K562 (cell line): Measurements from ENCODE around the gene ELF5. TPM values are rescaled to one million over a fixed set of nuclear protein-coding genes. Genes with fewer than 3 reads are reported as not detected.

Experiments used
- ATAC-seq: fragments of 200-7000 bp; cut with Tn5 transposase; 3 replicates; pipeline ENCODE4 v1.9.1; 2020; ENCODE audit warnings: moderate library complexity
- BruUV-seq: library from RNA; stranded (reverse); fragments of 400-500 nt; replicated peaks from 2 replicates; lab custom pipeline; 2021; lab: Mats Ljungman, UMichigan
- CTCF ChIA-PET: fragments of 300-600 bp; formaldehyde crosslinking; extraction: SDS; loops from one replicate; lab custom pipeline; 2021; ENCODE audit warnings: low intra/inter-chr PET ratio; lab: Yijun Ruan, JAX
- POLR2A ChIA-PET: fragments of 300-600, 350-650 bp; sonication (Branson Sonifier 250); formaldehyde crosslinking; extraction: SDS; loops from one replicate; lab custom pipeline; 2021; ENCODE audit warnings: antibody characterized with exemption, inconsistent platforms; lab: Yijun Ruan, JAX
- DNase-seq, 4 experiments: peaks; one replicate each; pipeline versions ENCODE4 v3.0.0 to v3.0.0-alpha.2; 2011 to 2018; ENCODE audit warnings: low spot score in 3 of 4, mixed read lengths in 3 of 4; ENCODE audit errors: extremely low read depth in 1 of 4
- FAIRE-seq: peaks from 2 replicates; lab custom pipeline; 2011; peaks lifted over from hg19 to GRCh38; lab: Jason Lieb, UNC
- H2AFZ ChIP-seq: 2 replicates; pipeline ENCODE4 v1.6.0; 2011; ENCODE audit warnings: low read depth, low read length, control low read depth, inconsistent platforms
- H3K27ac ChIP-seq: fragments of 200-600 bp; 3 replicates; pipeline ENCODE4 v1.8.0; 2011; ENCODE audit warnings: low read depth, mild to moderate bottlenecking, control low read depth, inconsistent platforms, low read length, moderate library complexity, mixed read lengths; ENCODE audit errors: extremely low read depth
- H3K27me3 ChIP-seq, 2 experiments: fragments of 300-600 bp in 1 of 2; 2 replicates in 1 of 2; 3 replicates in 1 of 2; pipeline versions ENCODE4 v1.6.0 to v1.8.0; 2011; ENCODE audit warnings: inconsistent platforms in 2 of 2, low read length in 2 of 2, mild to moderate bottlenecking in 1 of 2, mixed read lengths in 1 of 2, moderate library complexity in 1 of 2; ENCODE audit not compliant: control insufficient read depth in 2 of 2, insufficient read depth in 2 of 2
- H3K36me3 ChIP-seq: fragments of 300-600 bp; 3 replicates; pipeline ENCODE4 v1.8.0; 2011; ENCODE audit warnings: mild to moderate bottlenecking, low read length, inconsistent platforms; ENCODE audit not compliant: control insufficient read depth, insufficient read depth
- H3K4me1 ChIP-seq, 2 experiments: fragments of 200-600 bp in 1 of 2; replicated peaks in 1 of 2; 2 replicates in 1 of 2; 3 replicates in 1 of 2; pipeline versions ENCODE4 v1.5.1 to v1.8.0; 2011; ENCODE audit warnings: inconsistent platforms in 2 of 2, low read length in 2 of 2, mild to moderate bottlenecking in 1 of 2, mixed read lengths in 1 of 2, moderate library complexity in 1 of 2; ENCODE audit not compliant: control insufficient read depth in 2 of 2, insufficient read depth in 2 of 2
- H3K4me2 ChIP-seq: 2 replicates; pipeline ENCODE4 v1.6.1; 2011; ENCODE audit warnings: low read length, control low read depth, inconsistent platforms, mixed read lengths; ENCODE audit not compliant: insufficient read depth
- H3K4me3 ChIP-seq: fragments of 200-600 bp; sonication (generic), shearing (Covaris generic); 2 replicates; pipeline ENCODE4 v1.5.1; 2016; ENCODE audit warnings: control low read depth, inconsistent platforms
- H3K79me2 ChIP-seq: fragments of 200-600 bp; 3 replicates; pipeline ENCODE4 v1.8.0; 2011; ENCODE audit warnings: low read length, inconsistent platforms; ENCODE audit not compliant: control insufficient read depth, insufficient read depth
- H3K9ac ChIP-seq, 2 experiments: 2 replicates each; pipeline versions ENCODE4 v1.6.0 to v1.6.1; 2011; ENCODE audit warnings: low read depth in 2 of 2, low read length in 2 of 2, control low read depth in 1 of 2, inconsistent platforms in 1 of 2, mild to moderate bottlenecking in 1 of 2, mixed read lengths in 1 of 2; ENCODE audit not compliant: insufficient read depth in 1 of 2
- H3K9me1 ChIP-seq: one replicate; pipeline ENCODE4 v1.6.0; 2011; ENCODE audit warnings: inconsistent platforms, mild to moderate bottlenecking, low read length, moderate library complexity; ENCODE audit not compliant: control insufficient read depth, insufficient read depth
- H3K9me3 ChIP-seq: replicated peaks from 2 replicates; pipeline ENCODE4 v1.5.1; 2011; ENCODE audit warnings: low read depth, low read length, inconsistent platforms; ENCODE audit not compliant: control insufficient read depth, insufficient read depth
- H4K20me1 ChIP-seq: replicated peaks from 2 replicates; pipeline ENCODE4 v1.6.1; 2011; ENCODE audit warnings: low read length, inconsistent platforms, mixed read lengths; ENCODE audit not compliant: control insufficient read depth, insufficient read depth
- CBFA2T2 ChIP-seq: fragments of 450-650 bp; conservative IDR thresholded peaks from 2 replicates; pipeline ENCODE4 v1.6.1; 2017; ENCODE audit warnings: mild to moderate bottlenecking
- MTF1 ChIP-seq: fragments of 250-450 bp; sonication (Bioruptor Pico); IDR thresholded peaks from 2 replicates; pipeline ENCODE4 v1.9.0; 2021; ENCODE audit warnings: moderate library complexity, mild to moderate bottlenecking, inconsistent platforms, borderline replicate concordance
- RNF2 ChIP-seq: sonication (generic); IDR thresholded peaks from 2 replicates; pipeline ENCODE4 v1.6.1; 2016
- SIRT6 ChIP-seq: IDR thresholded peaks from one replicate; pipeline ENCODE4 v1.6.1; 2012; ENCODE audit warnings: low read depth, mild to moderate bottlenecking, control low read depth, inconsistent platforms, low read length, moderate library complexity
- SREBF2 ChIP-seq: sonication (generic); formaldehyde crosslinking; IDR thresholded peaks from 2 replicates; pipeline ENCODE4 v1.4.0; 2020; ENCODE audit warnings: mild to moderate bottlenecking, missing genetic modification reagents
- TARDBP ChIP-seq: fragments of 450-650 bp; IDR thresholded peaks from 2 replicates; pipeline ENCODE4 v1.6.1; 2016
- TCFL5 ChIP-seq: fragments of 250-450 bp; sonication (Bioruptor Pico); conservative IDR thresholded peaks from 2 replicates; pipeline ENCODE4 v1.6.1; 2021; ENCODE audit warnings: mild to moderate bottlenecking, moderate library complexity, matching md5 sums
- ZKSCAN1 ChIP-seq: fragments of 150-350 bp; IDR thresholded peaks from 2 replicates; pipeline ENCODE4 v1.6.1; 2016; ENCODE audit warnings: low read depth, low read length
- ZNF165 ChIP-seq: fragments of 250-450 bp; sonication (Bioruptor Pico); IDR thresholded peaks from 2 replicates; pipeline ENCODE4 v1.4.0; 2020; ENCODE audit warnings: borderline replicate concordance
- ZNF212 ChIP-seq: fragments of 450-650 bp; formaldehyde crosslinking; IDR thresholded peaks from 2 replicates; pipeline ENCODE4 v1.4.0; 2020; ENCODE audit warnings: mild to moderate bottlenecking
- ZNF232 ChIP-seq: sonication (generic); formaldehyde crosslinking; IDR thresholded peaks from 2 replicates; pipeline ENCODE4 v1.8.0; 2022; ENCODE audit warnings: mild to moderate bottlenecking, missing genetic modification reagents
- ZNF316 ChIP-seq: fragments of 450-650 bp; IDR thresholded peaks from 2 replicates; pipeline ENCODE4 v1.6.1; 2016
- ZNF436 ChIP-seq: fragments of 250-450, 450-650 bp; sonication (Bioruptor Pico); formaldehyde crosslinking; IDR thresholded peaks from 2 replicates; pipeline ENCODE4 v1.7.0; 2020; ENCODE audit warnings: mild to moderate bottlenecking
- ZNF507 ChIP-seq: conservative IDR thresholded peaks from 2 replicates; pipeline ENCODE4 v1.6.1; 2017; ENCODE audit warnings: missing genetic modification characterization, missing compliant biosample characterization
- WGBS: fragments of 100-300 bp; shearing (Covaris generic); methylation state at CpG from one replicate; pipeline ENCODE4 v1.1.6; 2016; ENCODE audit warnings: low coverage, mixed read lengths; ENCODE audit not compliant: insufficient coverage; ENCODE audit errors: missing lambda C conversion rate; 5-methylcytosine and 5-hydroxymethylcytosine counted together
- in situ Hi-C: fragments of 300-500 bp; cut with MboI; formaldehyde crosslinking; loops from 4 replicates; pipeline ENCODE4 v1.15.0; 2018; ENCODE audit warnings: inconsistent platforms, mixed read lengths
- intact Hi-C: fragments of 100-400 bp; cut with micrococcal nuclease; formaldehyde crosslinking; loops from 2 replicates; pipeline ENCODE4 v1.14.2; 2022
- polyA plus RNA-seq, 8 experiments: library from polyadenylated mRNA; depleted of rRNA in 4 of 8; stranded (reverse) in 5 of 8; unstranded in 3 of 8; fragments of >200 nt; fragmentation: Nextera tagmentation in 2 of 8; fragmentation: Illumina TruSeq in 1 of 8; extraction: Ambion mirVana in 2 of 8; extraction: Trizol in 1 of 8; gene quantifications; 2 replicates each; pipeline versions ENCODE4 v1.2.1 to v1.2.3, GENCODE V29; 2011 to 2014; ENCODE audit warnings: inconsistent platforms in 1 of 8, missing spikeins in 1 of 8
- total RNA-seq, 7 experiments: library from RNA; depleted of rRNA in 6 of 7; stranded (reverse); fragments of >200 nt in 6 of 7; fragmentation: Illumina TruSeq in 2 of 7; extraction: Trizol in 2 of 7; gene quantifications; 2 replicates each; pipeline versions ENCODE4 v1.2.1 to v1.2.3, GENCODE V29; 2011 to 2021; ENCODE audit warnings: low replicate concordance in 1 of 7
- TF ChIP-seq, protein P1 (sequence below): fragments of 250-450 bp; sonication (Bioruptor Pico); IDR thresholded peaks from 2 replicates; pipeline ENCODE4 v1.4.0; 2020; ENCODE audit warnings: mild to moderate bottlenecking, moderate library complexity
- TF ChIP-seq, protein P2 (sequence below): fragments of 250-450 bp; sonication (Bioruptor Pico); IDR thresholded peaks from 2 replicates; pipeline ENCODE4 v1.4.0; 2020; ENCODE audit warnings: mild to moderate bottlenecking

The ELF5 gene
- total and polyA plus RNA-seq, 9 of the 15 experiments (the other 6 are each of a cell fraction or from before 2014, with no cell fraction given): not detected

DNA sequence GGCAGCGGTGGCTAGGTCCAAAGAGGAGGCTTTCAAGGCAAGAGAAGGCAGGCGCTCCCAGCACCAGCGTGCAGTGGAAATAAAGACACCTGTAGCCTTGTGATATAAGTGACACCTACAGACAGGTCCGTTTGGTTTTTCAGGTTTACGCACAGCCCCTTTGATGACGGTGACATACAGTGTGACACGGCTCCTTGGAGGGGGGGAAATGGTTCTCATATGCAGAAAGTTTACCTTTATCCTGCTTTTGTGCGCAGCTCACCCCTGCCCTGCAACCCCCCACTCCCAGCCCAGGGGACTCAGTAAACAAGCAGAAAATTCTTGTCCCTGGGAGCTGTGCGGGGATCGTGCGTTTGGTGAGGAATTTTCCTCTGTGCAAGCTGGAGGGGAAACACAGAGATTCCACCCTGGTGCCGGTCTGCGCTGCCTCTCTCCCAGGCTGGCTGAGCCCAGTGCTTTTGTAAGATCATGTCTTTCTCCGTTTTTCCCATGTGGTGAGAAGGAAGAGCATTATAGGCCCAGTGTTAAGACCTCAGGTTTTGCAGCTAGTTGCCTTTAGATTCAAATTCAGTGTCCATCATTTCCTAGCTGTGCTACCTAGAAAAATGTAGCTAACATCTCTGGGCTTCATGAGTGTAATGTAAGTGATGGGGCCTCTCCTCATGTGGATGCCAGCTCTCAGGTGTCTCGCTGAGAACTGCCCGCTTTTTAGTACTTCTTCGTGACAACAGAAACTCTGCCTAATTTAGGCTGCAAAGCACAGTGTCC lies at the start of gene ELF5 (continued):
- no peak for TF ChIP-seq ZNF507 (tag)
- TF ChIP-seq SIRT6: no peak
- no peak for TF ChIP-seq TARDBP
- TF ChIP-seq ZNF212 (CRISPR knock-in tag): no peak
- no peak for TF ChIP-seq RNF2
- TF ChIP-seq, all 486 proteins: peak for 0

DNA sequence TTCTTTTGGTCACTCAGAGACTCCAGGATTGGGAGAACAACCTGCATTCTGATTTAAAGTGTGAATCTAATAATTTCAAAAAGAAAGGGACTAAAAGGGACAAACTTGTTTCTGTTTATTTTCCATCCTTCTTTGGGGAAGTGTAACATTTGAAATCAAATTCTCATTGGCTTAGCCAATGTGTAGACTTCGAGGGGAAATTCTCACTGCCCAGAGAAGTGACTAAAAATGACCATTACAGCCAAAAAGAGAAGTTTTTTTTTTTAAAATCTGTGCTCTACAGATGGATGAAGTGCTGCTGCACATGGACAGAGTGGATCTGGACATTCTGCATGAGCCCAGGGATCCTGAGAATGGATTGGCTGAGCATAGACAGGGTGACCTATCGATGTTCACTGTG lies 49.4 kb upstream of the ELF5 start:
- POLR2A ChIA-PET: interaction anchor here (1.1 kb wide), 1 partner anchor 330 kb away, joined by 3 read pairs; no protein-coding TSS in a partner anchor

More for the DNA sequence above, 49.4 kb upstream of the ELF5 start:
- TF ChIP-seq ZNF165 (CRISPR knock-in tag): no peak
- TF ChIP-seq MTF1 (CRISPR knock-in tag): no peak
- no peak for TF ChIP-seq ZNF232 (CRISPR knock-in tag)
- TF ChIP-seq ZNF316: no peak
- TF ChIP-seq ZKSCAN1: no peak
- TF ChIP-seq, protein P1, sequence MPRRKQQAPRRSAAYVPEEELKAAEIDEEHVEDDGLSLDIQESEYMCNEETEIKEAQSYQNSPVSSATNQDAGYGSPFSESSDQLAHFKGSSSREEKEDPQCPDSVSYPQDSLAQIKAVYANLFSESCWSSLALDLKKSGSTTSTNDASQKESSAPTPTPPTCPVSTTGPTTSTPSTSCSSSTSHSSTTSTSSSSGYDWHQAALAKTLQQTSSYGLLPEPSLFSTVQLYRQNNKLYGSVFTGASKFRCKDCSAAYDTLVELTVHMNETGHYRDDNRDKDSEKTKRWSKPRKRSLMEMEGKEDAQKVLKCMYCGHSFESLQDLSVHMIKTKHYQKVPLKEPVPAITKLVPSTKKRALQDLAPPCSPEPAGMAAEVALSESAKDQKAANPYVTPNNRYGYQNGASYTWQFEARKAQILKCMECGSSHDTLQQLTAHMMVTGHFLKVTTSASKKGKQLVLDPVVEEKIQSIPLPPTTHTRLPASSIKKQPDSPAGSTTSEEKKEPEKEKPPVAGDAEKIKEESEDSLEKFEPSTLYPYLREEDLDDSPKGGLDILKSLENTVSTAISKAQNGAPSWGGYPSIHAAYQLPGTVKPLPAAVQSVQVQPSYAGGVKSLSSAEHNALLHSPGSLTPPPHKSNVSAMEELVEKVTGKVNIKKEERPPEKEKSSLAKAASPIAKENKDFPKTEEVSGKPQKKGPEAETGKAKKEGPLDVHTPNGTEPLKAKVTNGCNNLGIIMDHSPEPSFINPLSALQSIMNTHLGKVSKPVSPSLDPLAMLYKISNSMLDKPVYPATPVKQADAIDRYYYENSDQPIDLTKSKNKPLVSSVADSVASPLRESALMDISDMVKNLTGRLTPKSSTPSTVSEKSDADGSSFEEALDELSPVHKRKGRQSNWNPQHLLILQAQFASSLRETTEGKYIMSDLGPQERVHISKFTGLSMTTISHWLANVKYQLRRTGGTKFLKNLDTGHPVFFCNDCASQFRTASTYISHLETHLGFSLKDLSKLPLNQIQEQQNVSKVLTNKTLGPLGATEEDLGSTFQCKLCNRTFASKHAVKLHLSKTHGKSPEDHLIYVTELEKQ: no peak
- TF ChIP-seq ZNF436 (CRISPR knock-in tag): no peak
- TF ChIP-seq CBFA2T2: no peak
- no peak for TF ChIP-seq SREBF2 (CRISPR knock-in tag)
- TF ChIP-seq, protein P2, sequence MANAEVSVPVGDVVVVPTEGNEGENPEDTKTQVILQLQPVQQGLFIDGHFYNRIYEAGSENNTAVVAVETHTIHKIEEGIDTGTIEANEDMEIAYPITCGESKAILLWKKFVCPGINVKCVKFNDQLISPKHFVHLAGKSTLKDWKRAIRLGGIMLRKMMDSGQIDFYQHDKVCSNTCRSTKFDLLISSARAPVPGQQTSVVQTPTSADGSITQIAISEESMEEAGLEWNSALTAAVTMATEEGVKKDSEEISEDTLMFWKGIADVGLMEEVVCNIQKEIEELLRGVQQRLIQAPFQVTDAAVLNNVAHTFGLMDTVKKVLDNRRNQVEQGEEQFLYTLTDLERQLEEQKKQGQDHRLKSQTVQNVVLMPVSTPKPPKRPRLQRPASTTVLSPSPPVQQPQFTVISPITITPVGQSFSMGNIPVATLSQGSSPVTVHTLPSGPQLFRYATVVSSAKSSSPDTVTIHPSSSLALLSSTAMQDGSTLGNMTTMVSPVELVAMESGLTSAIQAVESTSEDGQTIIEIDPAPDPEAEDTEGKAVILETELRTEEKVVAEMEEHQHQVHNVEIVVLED (CRISPR knock-in tag): no peak
- no peak for TF ChIP-seq TCFL5
- TF ChIP-seq, all 486 proteins: peak for 0
- Histone ChIP-seq H2AFZ (no peak overlapping the region), H3K4me1 (no peaks in the 10 kb centered on the region), H3K27ac (no peak overlapping the region), H3K9me1 (no peaks in the 10 kb centered on the region), H3K27me3 (peaks cover 6 to 7% of the 10 kb centered on the region in 2 experiments; a peak in 2 of 5 replicates), H3K9ac (no peak overlapping the region), H3K79me2 (no peaks in the 10 kb centered on the region), H3K9me3 (no peaks in the 10 kb centered on the region), H3K4me2 (no peak overlapping the region), H4K20me1 (no peaks in the 10 kb centered on the region), H3K4me3 (no peak overlapping the region), H3K36me3 (no peaks in the 10 kb centered on the region)
- FAIRE-seq (no peak), ATAC-seq (no peak), DNase-seq (no peak)
- CTCF ChIA-PET: no interaction called here
- intact Hi-C loops (no loop called here), in situ Hi-C loops (no loop called here)
- no TSS peak for BruUV-seq
- WGBS: 3% methylated on average over 2 of the region's 2 CpGs
